ENCODE measurements around the gene NECTIN4.
"Not testable (repeated sequence)": the region's sequence is repeated elsewhere in the genome, so short reads cannot be mapped to it uniquely, and the experiment has no call there.

DNA sequence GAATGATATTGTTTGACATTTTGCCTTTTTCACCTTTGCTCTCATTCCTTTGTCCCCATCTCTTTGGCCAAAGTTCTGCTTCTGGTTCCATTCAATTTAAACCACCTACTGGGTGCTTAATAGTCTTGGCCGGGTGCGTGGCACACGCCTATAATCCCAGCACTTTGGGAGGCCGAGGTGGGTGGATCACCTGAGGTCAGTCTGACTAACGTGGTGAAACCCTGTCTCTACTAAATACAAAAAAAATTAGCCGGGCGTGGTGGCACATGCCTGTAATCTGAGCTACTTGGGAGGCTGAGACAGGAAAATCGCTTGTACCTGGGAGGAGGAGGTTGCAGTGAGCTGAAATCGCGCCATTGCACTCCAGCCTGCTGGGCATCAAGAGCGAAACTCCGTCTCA, 66.9 kb downstream of the NECTIN4 start:
- TF ChIP-seq, protein P1, sequence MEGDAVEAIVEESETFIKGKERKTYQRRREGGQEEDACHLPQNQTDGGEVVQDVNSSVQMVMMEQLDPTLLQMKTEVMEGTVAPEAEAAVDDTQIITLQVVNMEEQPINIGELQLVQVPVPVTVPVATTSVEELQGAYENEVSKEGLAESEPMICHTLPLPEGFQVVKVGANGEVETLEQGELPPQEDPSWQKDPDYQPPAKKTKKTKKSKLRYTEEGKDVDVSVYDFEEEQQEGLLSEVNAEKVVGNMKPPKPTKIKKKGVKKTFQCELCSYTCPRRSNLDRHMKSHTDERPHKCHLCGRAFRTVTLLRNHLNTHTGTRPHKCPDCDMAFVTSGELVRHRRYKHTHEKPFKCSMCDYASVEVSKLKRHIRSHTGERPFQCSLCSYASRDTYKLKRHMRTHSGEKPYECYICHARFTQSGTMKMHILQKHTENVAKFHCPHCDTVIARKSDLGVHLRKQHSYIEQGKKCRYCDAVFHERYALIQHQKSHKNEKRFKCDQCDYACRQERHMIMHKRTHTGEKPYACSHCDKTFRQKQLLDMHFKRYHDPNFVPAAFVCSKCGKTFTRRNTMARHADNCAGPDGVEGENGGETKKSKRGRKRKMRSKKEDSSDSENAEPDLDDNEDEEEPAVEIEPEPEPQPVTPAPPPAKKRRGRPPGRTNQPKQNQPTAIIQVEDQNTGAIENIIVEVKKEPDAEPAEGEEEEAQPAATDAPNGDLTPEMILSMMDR (conservative IDR thresholded peaks at IDR 0.05 in 1 of 2, IDR thresholded peaks at IDR 0.05 in 1 of 2; ENCODE audit: extremely low read depth in 1 of 2, insufficient read depth in 1 of 2, low read depth in 1 of 2, low read length in 2 of 2): not testable (repeated sequence)
- TF ChIP-seq EZH2 (IDR thresholded peaks at IDR 0.05; ENCODE audit: borderline replicate concordance, low read length): not testable (repeated sequence)

All from mammary epithelial cell (primary cell).